ENCODE results near the gene CHST12.
"Not testable (repeated sequence)": the region's sequence is repeated elsewhere in the genome, so short reads cannot be mapped to it uniquely, and the experiment has no call there.

Gene CHST12

DNA sequence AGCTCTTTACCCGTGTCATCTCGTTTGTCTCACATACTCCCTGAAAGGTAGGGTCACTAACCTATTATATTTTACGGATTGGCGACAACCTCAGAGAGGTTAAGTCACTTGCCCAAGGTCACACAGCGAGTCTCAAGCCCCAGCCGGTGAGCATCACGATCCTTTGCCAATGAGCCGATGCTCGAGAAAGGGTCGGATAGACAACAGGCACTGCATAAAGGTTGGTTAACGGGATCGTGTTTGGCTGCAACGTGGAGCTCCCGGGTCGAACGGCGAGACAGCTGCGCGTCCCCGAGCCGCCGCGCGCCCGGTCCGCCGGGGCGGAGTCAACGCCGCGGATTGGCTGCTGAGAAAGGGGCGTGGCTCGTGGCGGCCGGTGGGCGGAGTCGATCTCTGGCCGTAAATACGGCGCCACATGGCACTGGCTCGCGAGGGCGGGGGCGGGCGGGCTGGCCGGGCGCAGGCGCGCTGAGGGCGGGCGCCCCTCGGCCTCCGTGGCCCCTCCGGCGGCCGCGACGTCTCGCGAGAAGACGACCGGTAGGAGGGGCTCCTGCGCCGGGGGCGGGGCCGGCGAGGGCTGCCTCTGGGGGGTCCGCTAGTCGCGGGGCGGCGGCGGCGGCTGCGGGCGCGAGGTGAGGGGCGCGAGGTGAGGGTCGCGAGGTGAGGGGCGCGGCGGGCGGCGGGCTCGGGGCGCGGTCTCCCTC is at the start of gene CHST12:
CHST12 (plus strand) TSS at position 598 of the 704 bp plus-strand sequence. CDS start 29,029 bp downstream, outside the sequence.
- DNase-seq = peak; percentile 92

DNA sequence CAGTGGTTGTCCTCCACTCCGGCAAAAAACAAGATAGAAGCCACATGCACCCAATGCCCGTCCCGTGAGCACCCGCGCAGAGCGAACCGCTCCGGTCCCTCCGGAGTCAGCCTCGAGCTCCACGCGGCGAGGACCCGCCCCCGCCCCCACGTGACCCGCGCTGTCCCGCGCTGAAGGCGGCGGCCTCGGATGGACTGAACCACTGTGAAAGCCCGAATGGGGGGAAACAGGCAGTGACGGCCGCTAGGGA is 49.5 kb upstream of the CHST12 start:
- DNase-seq = peak; percentile 93

DNA sequence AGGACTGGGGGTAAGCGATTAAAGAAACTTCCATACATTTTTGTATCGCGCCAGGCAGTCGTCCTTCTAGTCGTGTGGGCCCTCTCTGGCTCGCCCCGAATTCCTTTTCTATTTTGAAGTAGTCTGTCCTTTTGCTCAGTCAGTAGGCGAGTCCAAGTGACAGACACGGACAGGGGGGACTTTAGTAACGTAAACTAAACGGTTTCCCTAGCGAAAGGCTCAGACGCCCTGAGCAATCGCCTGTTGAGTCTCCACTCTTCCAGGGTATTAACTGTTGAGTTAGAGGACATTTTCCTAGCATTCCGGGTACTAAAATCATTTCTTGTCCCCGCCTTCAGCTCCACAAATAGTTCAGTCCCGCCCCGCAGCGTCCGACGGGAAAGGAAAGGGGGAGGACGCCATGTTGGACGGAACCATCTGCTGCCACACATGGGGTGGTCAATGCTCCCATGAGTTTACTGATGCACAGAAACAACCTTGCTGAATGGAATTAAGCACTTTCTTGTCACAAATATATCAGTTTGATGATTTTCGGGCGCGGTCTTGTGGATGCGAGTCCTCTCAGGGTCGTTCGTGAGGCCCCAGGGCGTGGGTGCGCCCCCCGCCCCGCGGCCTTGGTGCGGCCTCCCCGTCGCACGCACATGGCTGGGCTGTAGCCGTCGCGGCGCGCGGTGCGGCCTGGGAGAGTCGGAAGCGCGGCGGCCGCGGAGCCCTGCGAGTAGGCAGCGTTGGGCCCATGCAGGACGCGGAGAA is 49.0 kb upstream of the CHST12 start, which contains the start of gene EIF3B:
EIF3B (plus strand) TSS at position 642 of the 753 bp plus-strand sequence; CDS start at position 737, 95 bp downstream.
- DNase-seq = peak; percentile 94

DNA sequence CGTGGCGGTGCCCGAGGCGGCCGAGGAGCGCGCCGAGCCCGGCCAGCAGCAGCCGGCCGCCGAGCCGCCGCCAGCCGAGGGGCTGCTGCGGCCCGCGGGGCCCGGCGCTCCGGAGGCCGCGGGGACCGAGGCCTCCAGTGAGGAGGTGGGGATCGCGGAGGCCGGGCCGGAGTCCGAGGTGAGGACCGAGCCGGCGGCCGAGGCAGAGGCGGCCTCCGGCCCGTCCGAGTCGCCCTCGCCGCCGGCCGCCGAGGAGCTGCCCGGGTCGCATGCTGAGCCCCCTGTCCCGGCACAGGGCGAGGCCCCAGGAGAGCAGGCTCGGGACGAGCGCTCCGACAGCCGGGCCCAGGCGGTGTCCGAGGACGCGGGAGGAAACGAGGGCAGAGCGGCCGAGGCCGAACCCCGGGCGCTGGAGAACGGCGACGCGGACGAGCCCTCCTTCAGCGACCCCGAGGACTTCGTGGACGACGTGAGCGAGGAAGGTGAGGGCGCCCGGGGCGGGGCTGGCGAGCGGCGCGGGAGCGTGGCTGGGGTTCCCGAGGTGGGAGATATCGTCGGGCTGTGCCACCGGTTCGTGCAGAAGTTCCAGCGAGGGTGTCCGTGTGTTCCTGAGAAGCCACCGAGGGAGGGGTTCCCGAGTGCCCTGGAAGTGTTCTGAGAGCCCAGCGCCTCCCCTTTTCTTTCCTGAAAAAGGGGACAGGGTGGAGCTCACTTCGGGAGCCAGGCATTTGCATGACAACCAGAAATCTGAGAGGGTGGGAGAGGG is 48.3 kb upstream of the CHST12 start:
- no peak for DNase-seq

DNA sequence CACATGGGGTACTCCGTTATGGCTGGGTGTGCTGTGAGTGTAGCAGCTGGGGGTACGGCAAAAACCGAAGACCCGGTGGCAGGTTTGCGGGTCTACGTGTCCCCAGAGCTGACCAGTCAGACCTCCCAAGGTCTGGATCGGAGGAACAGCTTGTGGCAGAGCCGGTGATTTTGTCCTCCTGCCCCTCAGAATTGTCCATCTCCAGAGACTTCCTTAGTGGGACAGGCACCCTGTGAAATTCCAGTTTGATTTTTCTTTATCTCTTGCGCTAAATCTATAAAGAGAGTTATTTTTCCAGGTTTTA is 47.8 kb upstream of the CHST12 start:
- no peak for DNase-seq

DNA sequence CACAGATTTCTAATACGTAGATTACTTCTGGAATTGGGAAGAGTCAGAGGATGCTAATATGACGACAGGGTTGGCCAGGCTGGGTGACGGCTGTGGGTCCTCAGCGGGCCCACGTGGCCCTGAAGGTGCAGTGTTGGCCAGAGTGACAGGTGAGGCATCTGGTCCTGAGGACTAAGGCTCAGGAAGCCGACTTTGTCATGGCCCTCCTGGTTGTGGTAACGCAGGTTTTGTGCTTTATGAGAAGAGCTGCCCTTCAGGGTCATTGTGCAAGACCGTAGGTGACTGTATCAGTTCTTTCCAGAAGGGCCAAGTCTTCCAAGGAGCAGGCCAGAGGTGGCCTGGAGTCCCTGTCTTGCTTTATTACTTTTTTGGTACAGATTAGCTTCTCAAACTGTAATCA is 46.2 kb upstream of the CHST12 start:
- DNase-seq = no peak

DNA sequence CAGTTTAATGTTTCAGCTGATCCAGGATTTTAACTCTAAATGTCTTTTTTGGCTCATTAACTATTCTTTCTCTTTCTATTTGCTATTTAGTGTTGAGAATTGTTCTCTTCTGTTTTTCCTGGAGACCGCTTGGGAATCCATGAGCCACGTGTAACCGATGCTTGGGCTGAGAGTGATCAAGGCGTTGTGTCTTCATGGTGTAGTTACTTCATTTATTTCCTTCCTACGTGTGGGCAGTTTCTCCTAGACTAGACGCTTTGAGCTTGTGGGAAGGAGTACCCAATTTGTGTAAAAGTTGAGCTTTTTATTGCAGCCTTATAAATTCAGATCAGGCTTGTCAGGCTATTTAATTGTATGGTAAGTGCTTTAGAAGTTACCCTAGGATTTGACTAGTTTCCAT is 45.8 kb upstream of the CHST12 start:
- DNase-seq = no peak

DNA sequence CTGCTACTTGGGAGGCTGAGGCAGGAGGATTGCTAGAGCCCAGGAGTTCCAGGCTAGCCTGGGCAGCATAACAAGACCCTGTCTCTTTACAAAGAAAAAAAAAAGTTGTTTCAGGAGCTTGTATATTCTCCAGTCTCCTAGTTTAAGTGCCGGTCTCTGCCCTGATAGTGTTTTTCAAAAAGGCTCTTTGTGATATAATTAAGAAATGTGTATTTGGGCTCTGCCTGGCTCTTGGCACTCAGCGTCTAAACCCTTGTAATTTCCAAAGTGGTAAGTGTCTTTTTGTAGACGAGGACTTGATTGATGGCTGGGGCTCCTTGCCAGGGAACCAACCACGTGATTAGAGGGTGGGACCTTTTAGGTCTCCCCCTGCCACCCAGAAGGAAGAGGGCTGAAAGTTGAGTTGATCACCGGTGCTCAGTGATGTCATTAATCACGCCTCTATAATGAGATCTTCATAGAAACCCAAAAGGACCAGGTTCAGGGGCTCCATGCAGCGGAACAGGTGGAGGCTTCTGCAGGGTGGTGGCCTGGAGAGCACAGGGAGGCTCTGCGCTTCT is 44.4 kb upstream of the CHST12 start:
- DNase-seq = no peak

DNA sequence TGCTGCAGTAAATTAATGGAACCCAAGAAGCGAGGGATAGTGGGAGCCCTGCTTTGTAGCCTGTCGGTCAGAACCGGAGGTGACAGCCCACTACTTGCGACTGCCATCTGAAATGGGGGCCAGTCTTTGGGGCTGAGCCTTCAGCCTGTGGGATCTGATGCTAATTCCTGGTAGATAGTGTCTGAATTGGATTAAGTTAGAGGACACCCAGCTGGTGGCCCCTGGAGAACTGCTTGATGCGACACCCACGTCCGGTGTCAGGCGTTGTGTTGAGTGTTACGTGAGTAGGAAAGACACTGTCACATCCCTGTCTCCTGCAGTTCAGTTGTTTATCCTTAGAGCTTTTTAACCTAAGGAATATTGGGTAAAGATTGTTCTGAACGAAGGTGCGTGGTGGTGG is 43.8 kb upstream of the CHST12 start:
- no peak for DNase-seq

DNA sequence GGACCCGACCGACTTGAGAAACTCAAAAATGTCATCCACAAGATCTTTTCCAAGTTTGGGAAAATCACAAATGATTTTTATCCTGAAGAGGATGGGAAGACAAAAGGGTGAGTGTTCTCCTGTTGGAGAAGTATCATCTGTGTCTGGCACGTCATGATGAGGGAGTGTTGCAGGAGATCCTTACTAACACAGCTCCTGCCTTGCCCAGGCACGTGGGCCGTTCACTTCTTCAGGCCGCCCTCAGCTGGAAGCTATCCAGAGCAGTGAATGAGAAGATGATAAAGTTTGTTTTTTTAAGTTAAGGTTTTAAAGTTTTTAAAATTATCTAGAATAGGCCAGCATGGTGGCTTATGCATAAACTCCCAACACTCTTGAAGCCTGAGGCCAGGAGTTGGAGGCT is 42.6 kb upstream of the CHST12 start:
- DNase-seq = no peak

DNA sequence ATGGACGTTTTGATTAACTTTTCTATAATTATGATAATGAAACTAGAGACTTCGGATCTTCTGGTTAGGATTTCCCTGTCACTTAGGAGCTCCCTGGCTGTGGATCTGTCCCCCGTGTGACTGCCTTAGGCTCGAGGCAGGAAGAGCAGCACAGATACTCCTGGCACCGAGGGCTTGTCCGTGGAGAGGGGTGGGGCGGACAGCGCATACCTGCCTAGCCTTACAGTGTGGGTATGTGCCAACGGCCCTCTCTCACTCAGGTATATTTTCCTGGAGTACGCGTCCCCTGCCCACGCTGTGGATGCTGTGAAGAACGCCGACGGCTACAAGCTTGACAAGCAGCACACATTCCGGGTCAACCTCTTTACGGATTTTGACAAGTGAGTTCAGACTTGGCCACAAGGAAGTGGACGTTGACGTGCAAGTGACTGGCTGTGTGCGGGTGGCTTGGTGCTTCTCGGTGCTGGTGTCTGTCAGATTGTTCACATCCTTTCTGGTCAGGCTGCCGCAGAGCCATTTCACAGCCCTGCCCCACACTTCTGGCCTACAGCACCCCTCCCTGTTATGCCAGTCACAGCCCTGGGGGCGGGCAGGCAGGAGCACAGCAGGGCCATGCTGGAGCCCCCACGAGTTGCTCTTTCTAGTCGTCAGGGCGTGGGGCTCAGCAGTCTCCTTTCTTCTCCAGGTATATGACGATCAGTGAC is 40.9 kb upstream of the CHST12 start:
- DNase-seq = no peak

DNA sequence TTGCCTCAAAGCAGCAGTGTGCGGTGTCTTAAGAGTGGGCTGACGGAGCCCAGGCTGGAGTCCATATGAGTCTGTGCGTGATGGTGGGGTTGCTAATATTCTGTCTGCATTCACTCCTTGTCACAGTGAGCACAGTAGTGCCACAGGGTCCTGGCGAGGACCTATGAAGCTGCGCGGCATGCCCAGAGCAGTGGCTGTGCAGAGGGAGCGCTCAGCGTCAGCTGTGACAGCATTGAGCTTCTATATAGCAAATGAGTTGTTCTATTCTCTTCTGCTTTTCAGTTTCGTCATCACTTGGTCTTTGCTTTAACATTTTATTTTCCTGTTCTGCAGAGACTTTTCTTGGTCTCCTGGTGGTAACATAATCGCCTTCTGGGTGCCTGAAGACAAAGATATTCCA is 34.3 kb upstream of the CHST12 start:
- no peak for DNase-seq

DNA sequence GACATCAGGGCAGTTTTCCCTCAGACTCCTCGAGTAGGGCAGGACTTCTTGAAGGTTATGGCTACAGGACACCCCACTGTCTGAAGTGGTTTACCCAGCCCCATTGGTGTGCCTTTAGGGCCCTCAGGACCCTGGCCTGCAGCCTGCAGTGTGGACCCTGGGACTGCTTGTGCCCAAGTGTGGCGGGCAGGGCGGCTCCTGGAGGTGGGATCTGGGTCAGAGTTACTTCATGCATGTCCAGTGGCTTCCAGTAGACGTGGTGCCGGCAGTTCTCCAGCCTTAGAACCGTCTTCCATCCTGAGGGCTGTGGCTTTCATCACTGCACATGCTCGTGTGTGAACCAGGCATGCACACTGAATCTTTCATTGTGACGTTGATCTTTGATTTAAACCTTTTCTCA is 32.1 kb upstream of the CHST12 start:
- DNase-seq = no peak

DNA sequence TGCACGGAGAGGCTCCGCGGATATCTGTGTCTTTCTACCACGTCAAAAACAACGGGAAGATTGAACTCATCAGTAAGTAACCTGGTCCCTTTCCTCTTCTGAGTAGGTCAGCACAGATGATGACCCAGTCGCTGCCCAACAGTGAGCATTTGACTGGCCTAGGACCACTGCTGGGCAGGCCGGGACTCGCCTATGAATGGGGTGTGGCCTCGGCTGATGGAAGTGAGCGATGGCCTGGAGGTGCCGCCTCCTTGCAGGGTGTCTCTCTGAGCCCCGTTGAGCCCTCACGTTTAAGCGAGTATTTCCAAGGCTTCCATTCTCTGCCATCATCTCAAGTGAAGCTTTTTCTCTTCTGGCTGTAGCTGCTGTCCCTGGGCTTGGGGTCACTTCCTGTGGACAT is 30.7 kb upstream of the CHST12 start:
- no peak for DNase-seq

DNA sequence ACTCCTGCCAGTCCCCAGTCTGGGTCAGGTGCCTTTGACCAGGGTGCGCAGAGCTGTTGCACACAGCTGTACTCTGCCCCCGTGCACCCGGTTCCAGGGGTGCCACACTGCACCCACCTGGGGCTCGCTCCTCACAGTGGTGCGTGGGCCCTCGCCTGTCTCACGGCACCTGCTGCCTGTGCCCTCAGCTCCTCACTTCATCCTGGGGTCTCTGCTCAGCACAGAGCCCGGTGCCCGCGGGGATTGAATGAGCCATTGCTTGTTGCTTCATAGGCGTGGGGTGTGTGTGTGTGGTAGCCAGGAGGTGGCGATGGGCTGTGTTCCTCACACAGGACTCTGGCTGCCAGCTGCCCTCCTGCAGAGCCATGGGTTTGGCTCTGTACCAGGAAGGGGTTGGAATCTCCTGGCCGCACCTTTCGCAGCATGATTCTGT is 30.3 kb upstream of the CHST12 start:
- no peak for DNase-seq

DNA sequence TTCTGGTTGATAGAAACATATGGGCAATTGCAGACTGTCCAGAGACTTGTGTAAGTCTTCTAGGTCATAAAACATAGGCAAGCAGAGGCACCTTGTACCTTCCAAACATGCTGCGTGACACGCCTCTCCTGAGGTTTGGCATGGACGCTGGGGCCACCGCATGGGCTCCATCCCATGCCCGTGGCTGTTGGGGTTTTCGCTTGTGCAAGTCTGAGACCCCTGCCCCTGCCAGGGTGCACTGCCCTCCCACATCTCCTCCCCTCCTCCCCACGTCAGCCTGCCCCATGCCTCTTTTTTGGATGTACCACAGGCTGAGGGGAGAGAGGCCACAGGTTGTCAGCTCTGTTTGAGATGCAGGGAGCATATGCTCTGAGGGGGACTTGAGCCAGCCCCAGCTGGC is 29.8 kb upstream of the CHST12 start:
- no peak for DNase-seq

DNA sequence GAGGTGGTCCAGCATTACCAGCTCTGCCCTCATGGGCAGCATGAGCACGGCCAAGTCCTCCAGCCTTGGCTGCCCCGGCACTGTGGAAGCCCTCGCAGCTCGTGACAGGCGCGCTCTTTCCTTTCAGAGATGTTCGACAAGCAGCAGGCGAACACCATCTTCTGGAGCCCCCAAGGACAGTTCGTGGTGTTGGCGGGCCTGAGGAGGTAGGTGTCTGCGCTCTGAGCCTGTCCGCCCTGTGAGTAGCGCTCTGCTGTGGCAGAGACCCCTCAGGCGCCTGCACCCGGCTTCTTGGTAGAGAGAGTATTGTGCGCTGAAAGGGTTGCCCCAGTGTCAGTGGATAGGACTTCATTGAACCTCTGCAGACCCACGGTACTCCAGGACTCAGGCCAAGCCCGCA is 29.0 kb upstream of the CHST12 start:
- no peak for DNase-seq

DNA sequence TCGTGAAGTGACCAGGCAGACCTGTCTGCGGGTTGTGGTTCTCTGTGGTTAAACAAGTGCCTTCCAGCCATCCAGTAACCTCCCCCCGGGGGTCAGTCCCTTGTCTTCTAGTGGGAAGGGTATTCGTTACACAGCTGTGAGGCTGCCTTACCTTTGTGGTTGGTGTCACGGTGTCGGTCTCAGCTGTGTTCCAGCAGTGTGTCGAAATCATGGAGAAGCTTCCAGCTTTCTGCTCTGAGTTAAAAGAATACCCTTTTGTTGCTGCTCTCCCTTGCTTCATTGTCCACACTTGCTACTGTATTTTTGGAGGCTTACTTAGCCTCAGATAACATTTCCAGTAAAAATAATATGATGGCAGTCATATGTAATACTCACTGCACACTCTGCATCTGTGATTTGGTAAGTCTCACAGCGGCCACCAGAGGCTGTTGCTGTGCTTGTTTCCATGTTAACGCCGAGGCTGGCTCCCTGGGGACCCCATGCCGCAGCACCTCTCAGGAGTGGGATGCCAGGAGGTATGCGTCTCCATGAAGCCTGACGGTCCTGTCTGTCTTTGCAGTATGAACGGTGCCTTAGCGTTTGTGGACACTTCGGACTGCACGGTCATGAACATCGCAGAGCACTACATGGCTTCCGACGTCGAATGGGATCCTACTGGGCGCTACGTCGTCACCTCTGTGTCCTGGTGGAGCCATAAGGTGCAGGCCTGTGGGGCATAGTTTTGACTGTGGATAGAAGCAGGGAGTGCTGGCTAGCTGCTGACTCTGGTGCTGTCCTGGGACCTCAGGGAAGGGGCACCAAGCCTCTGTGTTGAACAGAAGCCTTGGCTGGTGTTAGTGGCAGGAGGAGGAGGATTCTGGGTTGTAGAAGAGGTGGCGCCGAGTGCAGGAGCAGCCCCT is 28.3 kb upstream of the CHST12 start:
- DNase-seq = no peak

DNA sequence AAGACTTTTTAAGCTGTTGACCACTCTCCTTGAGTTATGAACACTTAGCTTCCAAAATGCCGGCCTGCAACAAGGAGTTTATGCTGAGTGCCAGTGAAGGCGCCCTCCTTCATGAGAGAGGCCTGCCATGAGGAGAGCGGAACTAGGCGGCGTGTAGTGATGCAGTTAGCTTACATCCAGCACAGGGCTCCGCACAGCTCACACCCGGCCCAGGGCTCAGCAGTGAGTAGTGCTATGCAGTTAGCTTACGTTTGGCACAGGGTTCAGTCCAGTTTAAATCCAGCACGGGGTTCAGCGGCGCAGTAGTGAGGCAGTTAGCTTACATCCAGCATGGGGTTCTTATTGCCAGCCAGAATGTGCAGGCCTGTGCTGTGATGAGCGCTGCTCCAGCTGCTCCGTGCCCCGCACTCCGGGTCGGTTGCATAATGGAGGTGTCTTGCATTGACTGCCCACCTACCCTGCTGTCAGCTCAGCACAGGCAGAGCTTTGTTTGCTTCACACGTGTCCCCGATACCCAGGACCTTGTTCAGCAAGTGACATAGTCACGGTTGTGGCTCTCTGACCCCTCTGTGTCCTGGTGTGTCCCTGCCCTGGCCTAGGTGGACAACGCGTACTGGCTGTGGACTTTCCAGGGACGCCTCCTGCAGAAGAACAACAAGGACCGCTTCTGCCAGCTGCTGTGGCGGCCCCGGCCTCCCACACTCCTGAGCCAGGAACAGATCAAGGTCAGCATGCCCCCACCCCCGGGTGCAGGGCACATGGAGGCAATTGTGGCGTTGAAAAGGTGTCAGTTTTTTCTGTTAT is 26.9 kb upstream of the CHST12 start:
- DNase-seq = no peak

DNA sequence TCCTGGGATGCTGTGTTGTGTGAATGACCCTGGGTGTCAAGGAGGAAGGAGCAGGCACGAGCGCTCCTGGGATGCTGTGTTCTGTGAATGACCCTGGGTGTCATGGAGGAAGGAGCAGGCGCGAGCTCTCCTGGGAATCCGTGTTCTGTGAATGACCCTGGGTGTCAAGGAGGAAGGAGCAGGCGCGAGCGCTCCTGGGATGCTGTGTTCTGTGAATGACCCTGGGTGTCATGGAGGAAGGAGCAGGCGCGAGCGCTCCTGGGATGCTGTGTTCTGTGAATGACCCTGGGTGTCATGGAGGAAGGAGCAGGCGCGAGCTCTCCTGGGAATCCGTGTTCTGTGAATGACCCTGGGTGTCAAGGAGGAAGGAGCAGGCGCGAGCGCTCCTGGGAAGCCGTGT is 25.9 kb upstream of the CHST12 start:
- DNase-seq = not testable (repeated sequence)

DNA sequence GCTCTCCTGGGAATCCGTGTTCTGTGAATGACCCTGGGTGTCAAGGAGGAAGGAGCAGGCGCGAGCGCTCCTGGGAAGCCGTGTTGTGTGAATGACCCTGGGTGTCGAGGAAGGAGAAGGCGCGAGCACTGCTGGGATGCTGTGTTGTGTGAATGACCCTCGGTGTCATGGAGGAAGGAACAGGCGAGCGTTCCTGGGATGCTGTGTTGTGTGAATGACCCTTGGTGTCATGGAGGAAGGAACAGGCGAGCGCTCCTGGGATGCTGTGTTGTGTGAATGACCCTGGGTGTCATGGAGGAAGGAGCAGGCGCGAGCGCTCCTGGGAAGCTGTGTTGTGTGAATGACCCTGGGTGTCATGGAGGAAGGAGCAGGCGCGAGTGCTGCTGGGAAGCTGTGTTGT is 25.3 kb upstream of the CHST12 start:
- not testable (repeated sequence) for DNase-seq

All from midbrain (tissue), 1 donor.